Right kidney (tissue), 1 donor: Measurements from ENCODE around the gene CEP95.

Experiments used
- DNase-seq: peaks from one replicate; pipeline ENCODE4 v3.0.0-alpha.2; 2016

The CEP95 gene

GRCh38 chr17:64496348-64496785 is 10.4 kb upstream of the CEP95 start:
- DNase-seq, result no peak

GRCh38 chr17:64496786-64497564 is 9.8 kb upstream of the CEP95 start, which contains the start of gene POLG2:
POLG2 (minus strand) TSS chr17:64497054; CDS start chr17:64496968, 86 bp downstream.
- peak; percentile 88 for DNase-seq

- no peak for DNase-seq
Measured at GRCh38 chr17:64497565-64498035, 9.2 kb upstream of the CEP95 start.

- no peak for DNase-seq
Measured at GRCh38 chr17:64498308-64499203, 8.2 kb upstream of the CEP95 start.

- no peak for DNase-seq
Measured at GRCh38 chr17:64499805-64500486, 6.8 kb upstream of the CEP95 start.

GRCh38 chr17:64500487-64500859 is 6.3 kb upstream of the CEP95 start:
- DNase-seq, result no peak

GRCh38 chr17:64500862-64501765 is 5.7 kb upstream of the CEP95 start:
- DNase-seq, result no peak

GRCh38 chr17:64502021-64502420 is 4.8 kb upstream of the CEP95 start:
- no peak for DNase-seq

GRCh38 chr17:64502809-64503208 is 4.0 kb upstream of the CEP95 start:
- no peak for DNase-seq

- no peak for DNase-seq
Measured at GRCh38 chr17:64503341-64503740, 3.4 kb upstream of the CEP95 start.

GRCh38 chr17:64503821-64504768 is 2.7 kb upstream of the CEP95 start:
- no peak for DNase-seq

- DNase-seq, result no peak
Measured at GRCh38 chr17:64504769-64505339, 1.9 kb upstream of the CEP95 start.

GRCh38 chr17:64505340-64506200 is 1.2 kb upstream of the CEP95 start:
- DNase-seq, result peak; percentile 89

GRCh38 chr17:64506201-64506575 is 589 bp upstream of the CEP95 start, which contains the start of gene DDX5:
DDX5 (minus strand) TSS chr17:64506289; CDS start chr17:64506119, 170 bp downstream.
- peak; percentile 92 for DNase-seq

GRCh38 chr17:64507413-64507782 is 621 bp downstream of the CEP95 start:
- DNase-seq, result no peak

GRCh38 chr17:64508683-64509082 is 1.9 kb downstream of the CEP95 start:
- DNase-seq, result no peak

GRCh38 chr17:64509179-64509578 is 2.4 kb downstream of the CEP95 start:
- no peak for DNase-seq

- DNase-seq, result no peak
Measured at GRCh38 chr17:64515419-64515818, 8.6 kb downstream of the CEP95 start.

GRCh38 chr17:64515829-64516228 is 9.1 kb downstream of the CEP95 start:
- no peak for DNase-seq
